Measurements from ENCODE around the gene MYH13. TPM values are rescaled to one million over a fixed set of nuclear protein-coding genes. Genes with fewer than 3 reads are reported as not detected.

The MYH13 gene
- not detected in 5 replicates for total RNA-seq (2022; extraction: Qiagen RNA extraction; ENCODE audit: low read depth)

GRCh38 chr17:10372906-10373305 is at the start of gene MYH13:
Gene MYH13 (minus strand): TSS chr17:10373006. CDS start chr17:10364530, 8,476 bp downstream.

GRCh38 chr17:10421900-10422542 is 49.2 kb upstream of the MYH13 start, which contains the start of gene MYH8:
Gene MYH8 (minus strand): TSS chr17:10421950. CDS start chr17:10420227, 1,723 bp downstream.

Other genes with a start within 250 kb of the MYH13 start
- gene GAS7, start 174.4 kb downstream of the MYH13 start, total RNA-seq (2022; extraction: Qiagen RNA extraction; ENCODE audit: low read depth) = 0.18 to 0.56 TPM (median 0.45 TPM) in 5 replicates
- gene MYH8, start 48.9 kb upstream of the MYH13 start, total RNA-seq (2022; extraction: Qiagen RNA extraction; ENCODE audit: low read depth) = not detected in 5 replicates
- not detected in 5 replicates for gene MYH4, start 96.6 kb upstream of the MYH13 start, total RNA-seq (2022; extraction: Qiagen RNA extraction; ENCODE audit: low read depth)
- not detected in 5 replicates for gene MYH1, start 145.5 kb upstream of the MYH13 start, total RNA-seq (2022; extraction: Qiagen RNA extraction; ENCODE audit: low read depth)
- not detected in 5 replicates for gene MYH2, start 176.7 kb upstream of the MYH13 start, total RNA-seq (2022; extraction: Qiagen RNA extraction; ENCODE audit: low read depth)